Effector memory CD8-positive, alpha-beta T cell (primary cell): ENCODE data around the gene GLTPD2.
A peak's percentile ranks its signal among the peaks of the same experiment; 100 is the strongest.

Experiments
- ATAC-seq: fragments of 150-1000 bp; cut with Tn5 transposase; replicated peaks from 2 replicates; pipeline ENCODE4 v1.10.0; 2021; ENCODE audit warnings: mild to moderate bottlenecking, moderate library complexity
- DNase-seq, 3 experiments: peaks; one replicate each; pipeline ENCODE4 v3.0.0; 2021
- H3K27ac Mint-ChIP-seq, 2 donors: one replicate each; pipeline ENCODE4 v1.8.0; 2022; ENCODE audit warnings: mild to moderate bottlenecking in 2 of 2, mixed read lengths in 2 of 2, moderate library complexity in 2 of 2
- H3K27me3 Mint-ChIP-seq, 2 donors: one replicate each; pipeline ENCODE4 v1.8.0; 2022; ENCODE audit warnings: mixed read lengths in 2 of 2
- H3K36me3 Mint-ChIP-seq: one replicate; pipeline ENCODE4 v1.8.0; 2022; ENCODE audit warnings: mild to moderate bottlenecking, moderate library complexity, mixed read lengths; ENCODE audit not compliant: insufficient read depth
- H3K4me1 Mint-ChIP-seq, 2 donors: one replicate each; pipeline ENCODE4 v1.8.0; 2022; ENCODE audit warnings: low read depth in 2 of 2, mixed read lengths in 2 of 2
- H3K4me3 Mint-ChIP-seq, 2 donors: one replicate each; pipeline ENCODE4 v1.8.0; 2022; ENCODE audit warnings: mild to moderate bottlenecking in 2 of 2, mixed read lengths in 2 of 2, moderate library complexity in 2 of 2
- H3K9me3 Mint-ChIP-seq, 2 donors: one replicate each; pipeline ENCODE4 v1.8.0; 2022; ENCODE audit warnings: mixed read lengths in 2 of 2

GLTPD2 gene

GRCh38 chr17:4750606-4751005, 38.2 kb upstream of the GLTPD2 start:
- Mint-ChIP-seq H3K27ac (no peak overlapping the region), H3K36me3 (no peaks in the 10 kb centered on the region), H3K9me3 (no peaks in the 10 kb centered on the region), H3K4me3 (no peak overlapping the region), H3K4me1 (peaks cover 8 to 14% of the 10 kb centered on the region in 2 donors), H3K27me3 (peaks cover 53 to 70% of the 10 kb centered on the region in 2 donors)
- DNase-seq (no peak), ATAC-seq (no peak)

- Mint-ChIP-seq H3K36me3 (no peaks in the 10 kb centered on the region), H3K27me3 (peaks cover 47 to 70% of the 10 kb centered on the region in 2 donors), H3K27ac (no peak overlapping the region)
These were observed 36.8 kb upstream of the GLTPD2 start for GRCh38 chr17:4751932-4752331.

GRCh38 chr17:4753392-4753791, 35.4 kb upstream of the GLTPD2 start:
- H3K27me3 Mint-ChIP-seq: peaks cover 40 to 76% of the 10 kb centered on the region in 2 donors
- no peaks in the 10 kb centered on the region for H3K36me3 Mint-ChIP-seq
- peaks cover 0 to 3% of the 10 kb centered on the region in 2 donors for H3K4me1 Mint-ChIP-seq
- ATAC-seq: no peak
- H3K27ac Mint-ChIP-seq: no peak overlapping the region
- no peak overlapping the region for H3K4me3 Mint-ChIP-seq
- no peaks in the 10 kb centered on the region for H3K9me3 Mint-ChIP-seq
- no peak for DNase-seq

More at GRCh38 chr17:4751932-4752331, 36.8 kb upstream of the GLTPD2 start:
- H3K4me3 Mint-ChIP-seq: no peak overlapping the region
- ATAC-seq: no peak
- H3K4me1 Mint-ChIP-seq: peaks cover 8 to 10% of the 10 kb centered on the region in 2 donors
- no peaks in the 10 kb centered on the region for H3K9me3 Mint-ChIP-seq
- no peak for DNase-seq

- Mint-ChIP-seq H3K4me1 (no peaks in the 10 kb centered on the region), H3K36me3 (no peaks in the 10 kb centered on the region), H3K27me3 (peaks cover 7 to 39% of the 10 kb centered on the region in 2 donors), H3K27ac (no peak overlapping the region), H3K4me3 (no peak overlapping the region), H3K9me3 (no peaks in the 10 kb centered on the region)
- ATAC-seq (peak; percentile 19), DNase-seq (no peak)
These were observed 29.0 kb upstream of the GLTPD2 start for GRCh38 chr17:4759776-4760236.

- no peak for DNase-seq
- H3K27me3 Mint-ChIP-seq: peaks cover 8 to 31% of the 10 kb centered on the region in 2 donors
- no peak for ATAC-seq
- H3K4me3 Mint-ChIP-seq: no peak overlapping the region
- H3K9me3 Mint-ChIP-seq: no peaks in the 10 kb centered on the region
- H3K36me3 Mint-ChIP-seq: peaks cover 6% of the 10 kb centered on the region
- H3K27ac Mint-ChIP-seq: no peak overlapping the region
- no peaks in the 10 kb centered on the region for H3K4me1 Mint-ChIP-seq
These were observed 24.2 kb upstream of the GLTPD2 start for GRCh38 chr17:4764595-4764994.

- ATAC-seq: no peak
- peak overlapping the region in 1 of 2 donors; percentile 8 for H3K27ac Mint-ChIP-seq
- no peak overlapping the region for H3K4me3 Mint-ChIP-seq
These were observed 22.6 kb upstream of the GLTPD2 start for GRCh38 chr17:4766201-4766600.

GRCh38 chr17:4766723-4767122, 22.0 kb upstream of the GLTPD2 start:
- Mint-ChIP-seq H3K27me3 (peaks cover 8 to 20% of the 10 kb centered on the region in 2 donors), H3K9me3 (no peaks in the 10 kb centered on the region), H3K36me3 (peaks cover 6% of the 10 kb centered on the region), H3K27ac (no peak overlapping the region), H3K4me3 (no peak overlapping the region), H3K4me1 (peaks cover 1 to 3% of the 10 kb centered on the region in 2 donors)
- ATAC-seq: no peak
- DNase-seq: no peak

More at GRCh38 chr17:4766201-4766600, 22.6 kb upstream of the GLTPD2 start:
- H3K36me3 Mint-ChIP-seq: peaks cover 6% of the 10 kb centered on the region
- H3K4me1 Mint-ChIP-seq: no peaks in the 10 kb centered on the region
- no peaks in the 10 kb centered on the region for H3K9me3 Mint-ChIP-seq
- DNase-seq: no peak
- H3K27me3 Mint-ChIP-seq: peaks cover 8 to 15% of the 10 kb centered on the region in 2 donors

- no peaks in the 10 kb centered on the region for H3K9me3 Mint-ChIP-seq
- peaks cover 6% of the 10 kb centered on the region for H3K36me3 Mint-ChIP-seq
- ATAC-seq: no peak
- H3K27ac Mint-ChIP-seq: no peak overlapping the region
- no peak overlapping the region for H3K4me3 Mint-ChIP-seq
- H3K27me3 Mint-ChIP-seq: peaks cover 10 to 30% of the 10 kb centered on the region in 2 donors
- H3K4me1 Mint-ChIP-seq: peaks cover 5 to 6% of the 10 kb centered on the region in 2 donors
- no peak for DNase-seq
These were observed 20.5 kb upstream of the GLTPD2 start for GRCh38 chr17:4768298-4768697.

GRCh38 chr17:4769628-4770027, 19.1 kb upstream of the GLTPD2 start:
- DNase-seq: no peak
- peaks cover 6% of the 10 kb centered on the region for H3K36me3 Mint-ChIP-seq
- no peak for ATAC-seq
- no peak overlapping the region for H3K4me3 Mint-ChIP-seq
- no peaks in the 10 kb centered on the region for H3K9me3 Mint-ChIP-seq
- no peak overlapping the region for H3K27ac Mint-ChIP-seq
- H3K4me1 Mint-ChIP-seq: peaks cover 5 to 6% of the 10 kb centered on the region in 2 donors
- peaks cover 17 to 40% of the 10 kb centered on the region in 2 donors for H3K27me3 Mint-ChIP-seq

- Mint-ChIP-seq H3K27me3 (peaks cover 17 to 40% of the 10 kb centered on the region in 2 donors), H3K4me3 (peak within 1 kb of the TSS in 1 of 2 donors; percentile 2), H3K27ac (no peak within 1 kb of the TSS), H3K4me1 (peaks cover 5 to 6% of the 10 kb centered on the region in 2 donors), H3K36me3 (peaks cover 6% of the 10 kb centered on the region), H3K9me3 (no peaks in the 10 kb centered on the region)
- DNase-seq (no peak), ATAC-seq (peak; percentile 36)
These were observed 17.1 kb upstream of the GLTPD2 start, which contains the start of gene TM4SF5 for GRCh38 chr17:4771519-4772234. TSS of gene TM4SF5 (plus strand) at chr17:4771886. CDS start at chr17:4771923, 37 bp downstream.

GRCh38 chr17:4772235-4772613, 16.5 kb upstream of the GLTPD2 start:
- H3K27ac Mint-ChIP-seq: no peak overlapping the region
- H3K27me3 Mint-ChIP-seq: peaks cover 17 to 40% of the 10 kb centered on the region in 2 donors
- H3K9me3 Mint-ChIP-seq: no peaks in the 10 kb centered on the region
- no peak for ATAC-seq
- peaks cover 5 to 6% of the 10 kb centered on the region in 2 donors for H3K4me1 Mint-ChIP-seq
- H3K36me3 Mint-ChIP-seq: peaks cover 4% of the 10 kb centered on the region
- no peak overlapping the region for H3K4me3 Mint-ChIP-seq
- no peak for DNase-seq

- peaks cover 32 to 38% of the 10 kb centered on the region in 2 donors for H3K27me3 Mint-ChIP-seq
- H3K4me3 Mint-ChIP-seq: no peak overlapping the region
- ATAC-seq (no peak), DNase-seq (no peak)
- H3K9me3 Mint-ChIP-seq: no peaks in the 10 kb centered on the region
- no peaks in the 10 kb centered on the region for H3K36me3 Mint-ChIP-seq
- peak overlapping the region in 1 of 2 donors; percentile 6 for H3K27ac Mint-ChIP-seq
- peaks cover 3 to 4% of the 10 kb centered on the region in 2 donors for H3K4me1 Mint-ChIP-seq
These were observed 10.6 kb upstream of the GLTPD2 start for GRCh38 chr17:4777969-4778760.

- Mint-ChIP-seq H3K4me3 (no peak overlapping the region), H3K9me3 (no peaks in the 10 kb centered on the region), H3K36me3 (no peaks in the 10 kb centered on the region), H3K27ac (no peak overlapping the region), H3K27me3 (peaks cover 34 to 49% of the 10 kb centered on the region in 2 donors), H3K4me1 (peaks cover 4 to 5% of the 10 kb centered on the region in 2 donors)
- ATAC-seq (no peak), DNase-seq (no peak)
These were observed 8.3 kb upstream of the GLTPD2 start for GRCh38 chr17:4780325-4780955.
